ENCODE measurements around the gene TBC1D22A. TPM values are rescaled to one million over a fixed set of nuclear protein-coding genes. Genes with fewer than 3 reads are reported as not detected.
"Not testable (repeated sequence)": the region's sequence is repeated elsewhere in the genome, so short reads cannot be mapped to it uniquely, and the experiment has no call there.

TBC1D22A gene
- total and polyA plus RNA-seq, 2 donors: 11.8 to 25.7 TPM

GRCh38 chr22:46815896-46816731, 53.7 kb downstream of the TBC1D22A start:
- peaks cover 0 to 12% of the 10 kb centered on the region in 2 donors for H3K36me3 ChIP-seq (ENCODE audit: control insufficient read depth in 2 of 2, insufficient read depth in 2 of 2, low read length in 1 of 2)
- no peaks in the 10 kb centered on the region for H3K4me1 ChIP-seq (ENCODE audit: control insufficient read depth in 2 of 2, insufficient read depth in 2 of 2, low read length in 2 of 2)
- DNase-seq (ENCODE audit: low read depth in 6 of 9, low spot score in 9 of 9): no peak
- no peaks in the 10 kb centered on the region for H3K27me3 ChIP-seq (ENCODE audit: control insufficient read depth in 2 of 2, insufficient read depth in 1 of 2, low read length in 1 of 2)
- H3K9me3 ChIP-seq (ENCODE audit: control insufficient read depth in 2 of 2, insufficient read depth in 1 of 2, low read length in 1 of 2): no peaks in the 10 kb centered on the region
- WGBS: 88% methylated on average over 15 of the region's 15 CpGs
- H3K27ac ChIP-seq (ENCODE audit: low read depth in 1 of 2, low read length in 1 of 2): no peak overlapping the region
- H3K4me3 ChIP-seq (ENCODE audit: low read length in 2 of 2): no peak overlapping the region

GRCh38 chr22:46817390-46817789, 54.9 kb downstream of the TBC1D22A start:
- H3K4me3 ChIP-seq (ENCODE audit: low read length in 2 of 2); H3K9me3 ChIP-seq (ENCODE audit: control insufficient read depth in 2 of 2, insufficient read depth in 1 of 2, low read length in 1 of 2); H3K27me3 ChIP-seq (ENCODE audit: control insufficient read depth in 2 of 2, insufficient read depth in 1 of 2, low read length in 1 of 2); H3K4me1 ChIP-seq (ENCODE audit: control insufficient read depth in 2 of 2, insufficient read depth in 2 of 2, low read length in 2 of 2); DNase-seq (ENCODE audit: low read depth in 6 of 9, low spot score in 9 of 9); H3K27ac ChIP-seq (ENCODE audit: low read depth in 1 of 2, low read length in 1 of 2): not testable (repeated sequence)
- peaks cover 0 to 14% of the 10 kb centered on the region in 2 donors for H3K36me3 ChIP-seq (ENCODE audit: control insufficient read depth in 2 of 2, insufficient read depth in 2 of 2, low read length in 1 of 2)
- 97% methylated on average over 4 of the region's 4 CpGs for WGBS

GRCh38 chr22:46823248-46823647, 60.8 kb downstream of the TBC1D22A start:
- no peak for DNase-seq (ENCODE audit: low read depth in 6 of 9, low spot score in 9 of 9)
- Histone ChIP-seq H3K27ac (ENCODE audit: low read depth in 1 of 2, low read length in 1 of 2) (no peak overlapping the region), H3K9me3 (ENCODE audit: control insufficient read depth in 2 of 2, insufficient read depth in 1 of 2, low read length in 1 of 2) (no peaks in the 10 kb centered on the region), H3K4me3 (ENCODE audit: low read length in 2 of 2) (no peak overlapping the region), H3K4me1 (ENCODE audit: control insufficient read depth in 2 of 2, insufficient read depth in 2 of 2, low read length in 2 of 2) (no peaks in the 10 kb centered on the region), H3K27me3 (ENCODE audit: control insufficient read depth in 2 of 2, insufficient read depth in 1 of 2, low read length in 1 of 2) (no peaks in the 10 kb centered on the region), H3K36me3 (ENCODE audit: control insufficient read depth in 2 of 2, insufficient read depth in 2 of 2, low read length in 1 of 2) (peaks cover 12 to 23% of the 10 kb centered on the region in 2 donors)
- WGBS: 99% methylated on average over 8 of the region's 8 CpGs

- no peak for DNase-seq (ENCODE audit: low read depth in 6 of 9, low spot score in 9 of 9)
- no peak overlapping the region for H3K27ac ChIP-seq (ENCODE audit: low read depth in 1 of 2, low read length in 1 of 2)
- WGBS: 98% methylated on average over 13 of the region's 13 CpGs
- H3K36me3 ChIP-seq (ENCODE audit: control insufficient read depth in 2 of 2, insufficient read depth in 2 of 2, low read length in 1 of 2): peaks cover 12 to 23% of the 10 kb centered on the region in 2 donors
- peaks cover 0 to 3% of the 10 kb centered on the region in 2 donors for H3K4me1 ChIP-seq (ENCODE audit: control insufficient read depth in 2 of 2, insufficient read depth in 2 of 2, low read length in 2 of 2)
- no peaks in the 10 kb centered on the region for H3K9me3 ChIP-seq (ENCODE audit: control insufficient read depth in 2 of 2, insufficient read depth in 1 of 2, low read length in 1 of 2)
- H3K4me3 ChIP-seq (ENCODE audit: low read length in 2 of 2): no peak overlapping the region
- H3K27me3 ChIP-seq (ENCODE audit: control insufficient read depth in 2 of 2, insufficient read depth in 1 of 2, low read length in 1 of 2): no peaks in the 10 kb centered on the region
Measured at GRCh38 chr22:46823654-46824053, 61.2 kb downstream of the TBC1D22A start.

DNA sequence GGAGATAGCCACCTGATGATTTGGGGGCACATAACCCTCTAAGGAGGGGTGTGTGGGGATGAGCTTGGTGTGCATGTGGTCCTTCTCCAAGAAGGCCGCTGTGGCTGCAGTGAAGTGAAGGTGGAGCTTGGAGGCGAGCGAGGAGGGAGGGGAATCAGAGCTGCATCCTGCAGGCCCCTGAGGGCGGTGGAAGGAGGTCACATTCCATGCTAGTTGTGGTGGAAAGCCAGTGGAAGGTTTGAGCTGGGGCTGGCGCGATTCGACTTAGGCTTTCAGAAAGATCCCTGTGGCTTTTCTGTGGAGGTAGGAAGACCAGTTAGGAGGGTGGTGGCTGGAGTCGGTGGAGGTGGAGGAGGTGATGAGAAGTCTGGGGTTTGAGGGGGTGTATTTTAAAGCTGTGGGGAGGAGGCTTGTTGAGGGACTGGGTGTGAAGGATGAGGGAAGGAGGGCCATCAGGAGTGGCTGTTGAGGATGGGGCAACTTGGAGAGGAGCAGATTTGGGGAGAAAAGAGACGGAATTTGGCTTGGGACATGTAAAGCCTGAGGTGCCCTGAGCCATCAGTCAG, 62.0 kb downstream of the TBC1D22A start:
- no peak overlapping the region for H3K27ac ChIP-seq (ENCODE audit: low read depth in 1 of 2, low read length in 1 of 2)
- no peaks in the 10 kb centered on the region for H3K27me3 ChIP-seq (ENCODE audit: control insufficient read depth in 2 of 2, insufficient read depth in 1 of 2, low read length in 1 of 2)
- WGBS: 97% methylated on average over 9 of the region's 9 CpGs
- no peak overlapping the region for H3K4me3 ChIP-seq (ENCODE audit: low read length in 2 of 2)
- no peak for DNase-seq (ENCODE audit: low read depth in 6 of 9, low spot score in 9 of 9)
- H3K9me3 ChIP-seq (ENCODE audit: control insufficient read depth in 2 of 2, insufficient read depth in 1 of 2, low read length in 1 of 2): no peaks in the 10 kb centered on the region
- H3K4me1 ChIP-seq (ENCODE audit: control insufficient read depth in 2 of 2, insufficient read depth in 2 of 2, low read length in 2 of 2): peaks cover 0 to 3% of the 10 kb centered on the region in 2 donors
- peaks cover 12 to 23% of the 10 kb centered on the region in 2 donors for H3K36me3 ChIP-seq (ENCODE audit: control insufficient read depth in 2 of 2, insufficient read depth in 2 of 2, low read length in 1 of 2)

- WGBS: 95% methylated on average over 12 of the region's 12 CpGs
- H3K4me1 ChIP-seq (ENCODE audit: control insufficient read depth in 2 of 2, insufficient read depth in 2 of 2, low read length in 2 of 2): peaks cover 0 to 9% of the 10 kb centered on the region in 2 donors
- peaks cover 15 to 27% of the 10 kb centered on the region in 2 donors for H3K36me3 ChIP-seq (ENCODE audit: control insufficient read depth in 2 of 2, insufficient read depth in 2 of 2, low read length in 1 of 2)
- no peak overlapping the region for H3K27ac ChIP-seq (ENCODE audit: low read depth in 1 of 2, low read length in 1 of 2)
- H3K9me3 ChIP-seq (ENCODE audit: control insufficient read depth in 2 of 2, insufficient read depth in 1 of 2, low read length in 1 of 2): no peaks in the 10 kb centered on the region
- H3K27me3 ChIP-seq (ENCODE audit: control insufficient read depth in 2 of 2, insufficient read depth in 1 of 2, low read length in 1 of 2): no peaks in the 10 kb centered on the region
- no peak overlapping the region for H3K4me3 ChIP-seq (ENCODE audit: low read length in 2 of 2)
- no peak for DNase-seq (ENCODE audit: low read depth in 6 of 9, low spot score in 9 of 9)
Measured at GRCh38 chr22:46824980-46825544, 62.6 kb downstream of the TBC1D22A start.

DNA sequence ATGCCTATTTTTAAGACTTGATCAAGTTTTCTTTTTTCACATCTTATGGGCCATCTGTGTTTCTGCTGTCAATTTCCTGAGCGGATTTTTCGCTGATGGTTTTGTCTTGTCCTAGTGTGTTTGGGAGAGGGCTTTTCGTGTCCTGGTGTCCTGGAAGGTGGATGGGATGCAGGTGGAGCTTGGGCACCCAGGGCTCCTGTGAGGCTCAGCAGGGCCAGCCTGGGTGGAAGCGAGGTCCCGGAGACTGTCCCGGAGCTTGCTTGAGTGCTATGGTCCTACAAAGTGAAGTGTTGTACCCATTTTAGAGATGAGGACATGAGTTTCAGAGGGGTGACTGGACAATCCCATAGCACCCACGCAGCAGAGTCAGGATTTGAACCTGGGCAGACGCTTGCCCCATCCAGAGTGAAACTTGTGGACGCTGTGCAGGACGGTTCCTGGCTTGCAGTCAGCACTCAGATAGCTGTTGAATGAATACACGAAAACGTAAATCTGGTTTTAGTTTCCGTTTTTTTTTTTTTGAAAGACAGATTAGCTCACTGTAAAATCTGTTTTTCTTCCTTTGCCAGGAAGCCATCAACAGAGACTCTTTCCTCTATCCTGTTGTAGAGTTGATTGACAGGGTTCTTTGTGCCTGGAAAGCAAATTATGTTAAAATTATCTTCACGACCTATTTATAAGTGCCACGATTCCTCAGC, 64.1 kb downstream of the TBC1D22A start:
- Histone ChIP-seq H3K4me1 (ENCODE audit: control insufficient read depth in 2 of 2, insufficient read depth in 2 of 2, low read length in 2 of 2) (peaks cover 0 to 18% of the 10 kb centered on the region in 2 donors), H3K27ac (ENCODE audit: low read depth in 1 of 2, low read length in 1 of 2) (no peak overlapping the region), H3K4me3 (ENCODE audit: low read length in 2 of 2) (no peak overlapping the region), H3K27me3 (ENCODE audit: control insufficient read depth in 2 of 2, insufficient read depth in 1 of 2, low read length in 1 of 2) (no peaks in the 10 kb centered on the region), H3K9me3 (ENCODE audit: control insufficient read depth in 2 of 2, insufficient read depth in 1 of 2, low read length in 1 of 2) (no peaks in the 10 kb centered on the region), H3K36me3 (ENCODE audit: control insufficient read depth in 2 of 2, insufficient read depth in 2 of 2, low read length in 1 of 2) (peaks cover 17 to 27% of the 10 kb centered on the region in 2 donors)
- no peak for DNase-seq (ENCODE audit: low read depth in 6 of 9, low spot score in 9 of 9)
- WGBS: 96% methylated on average over 15 of the region's 15 CpGs

GRCh38 chr22:46827136-46827780, 64.8 kb downstream of the TBC1D22A start:
- peaks cover 0 to 18% of the 10 kb centered on the region in 2 donors for H3K4me1 ChIP-seq (ENCODE audit: control insufficient read depth in 2 of 2, insufficient read depth in 2 of 2, low read length in 2 of 2)
- no peak overlapping the region for H3K27ac ChIP-seq (ENCODE audit: low read depth in 1 of 2, low read length in 1 of 2)
- no peaks in the 10 kb centered on the region for H3K9me3 ChIP-seq (ENCODE audit: control insufficient read depth in 2 of 2, insufficient read depth in 1 of 2, low read length in 1 of 2)
- DNase-seq (ENCODE audit: low read depth in 6 of 9, low spot score in 9 of 9): no peak
- no peak overlapping the region for H3K4me3 ChIP-seq (ENCODE audit: low read length in 2 of 2)
- 97% methylated on average over 25 of the region's 25 CpGs for WGBS
- H3K36me3 ChIP-seq (ENCODE audit: control insufficient read depth in 2 of 2, insufficient read depth in 2 of 2, low read length in 1 of 2): peaks cover 17 to 27% of the 10 kb centered on the region in 2 donors
- H3K27me3 ChIP-seq (ENCODE audit: control insufficient read depth in 2 of 2, insufficient read depth in 1 of 2, low read length in 1 of 2): no peaks in the 10 kb centered on the region
